Measurements from ENCODE around the gene KIAA1614. TPM values are rescaled to one million over a fixed set of nuclear protein-coding genes. Genes with fewer than 3 reads are reported as not detected.

Gene KIAA1614
- total RNA-seq, 4 donors from 2014 or later = 2.5 to 7.7 (median 5.1) TPM

- no peak for ATAC-seq (ENCODE audit: low FRiP score)
- DNase-seq (ENCODE audit: low spot score) = no peak
- no peak for TF ChIP-seq CTCF (IDR thresholded peaks at IDR 0.05)
Observed at GRCh38 chr1:180920193-180920592, 7.5 kb downstream of the KIAA1614 start.

GRCh38 chr1:180920702-180921101 lies 8.0 kb downstream of the KIAA1614 start:
- DNase-seq (ENCODE audit: low spot score) = no peak
- ATAC-seq (ENCODE audit: low FRiP score) = no peak
- no peak for TF ChIP-seq CTCF (IDR thresholded peaks at IDR 0.05)

GRCh38 chr1:180921386-180921785 lies 8.7 kb downstream of the KIAA1614 start:
- TF ChIP-seq CTCF (IDR thresholded peaks at IDR 0.05) = no peak
- ATAC-seq (ENCODE audit: low FRiP score) (no peak), DNase-seq (ENCODE audit: low spot score) (no peak)

- TF ChIP-seq CTCF (IDR thresholded peaks at IDR 0.05) = no peak
- no peak for ATAC-seq (ENCODE audit: low FRiP score)
- no peak for DNase-seq (ENCODE audit: low spot score)
Observed at GRCh38 chr1:180921891-180922630, 9.4 kb downstream of the KIAA1614 start.

- ATAC-seq (ENCODE audit: low FRiP score) = no peak
Observed at GRCh38 chr1:180922631-180923015, 9.9 kb downstream of the KIAA1614 start.

GRCh38 chr1:180923021-180923841 lies 10.5 kb downstream of the KIAA1614 start:
- no peak for TF ChIP-seq CTCF (IDR thresholded peaks at IDR 0.05)
- ATAC-seq (ENCODE audit: low FRiP score) = no peak
- no peak for DNase-seq (ENCODE audit: low spot score)

More at GRCh38 chr1:180922631-180923015, 9.9 kb downstream of the KIAA1614 start:
- DNase-seq (ENCODE audit: low spot score) = no peak
- no peak for TF ChIP-seq CTCF (IDR thresholded peaks at IDR 0.05)

All from omental fat pad (tissue), 4 donors.